Stimulated activated CD4-positive, alpha-beta T cell treated with anti-CD3 and anti-CD28 coated beads, Interleukin-4, amount 100 ng/mL, for 4 hours (primary cell): ENCODE data around the gene DRAP1.
"Not testable (repeated sequence)": the region's sequence is repeated elsewhere in the genome, so short reads cannot be mapped to it uniquely, and the experiment has no call there.

ENCODE experiments used
- DNase-seq, 2 experiments: peaks; one replicate each; pipeline ENCODE4 v3.0.0-alpha.2; 2020

Gene DRAP1

GRCh38 chr11:65934014-65934413 lies 14.8 kb downstream of the DRAP1 start:
- no peak for DNase-seq

GRCh38 chr11:65937766-65938165 lies 18.5 kb downstream of the DRAP1 start:
- no peak for DNase-seq

- no peak for DNase-seq
These were observed 22.6 kb downstream of the DRAP1 start for GRCh38 chr11:65941720-65942310.

GRCh38 chr11:65942531-65942930 lies 23.3 kb downstream of the DRAP1 start:
- no peak for DNase-seq

- no peak for DNase-seq
These were observed 25.0 kb downstream of the DRAP1 start for GRCh38 chr11:65944191-65944590.

GRCh38 chr11:65944767-65945166 lies 25.5 kb downstream of the DRAP1 start:
- DNase-seq, result no peak

GRCh38 chr11:65945430-65945911 lies 26.2 kb downstream of the DRAP1 start, which contains the start of gene TSGA10IP:
Gene TSGA10IP, plus strand, starts transcription at chr11:65945480. Its CDS starts 196 bp downstream, at chr11:65945676.
- no peak for DNase-seq

- no peak for DNase-seq
These were observed 26.8 kb downstream of the DRAP1 start for GRCh38 chr11:65945941-65946558.

GRCh38 chr11:65946655-65947054 lies 27.4 kb downstream of the DRAP1 start:
- DNase-seq, result no peak

- DNase-seq, result no peak
These were observed 27.9 kb downstream of the DRAP1 start for GRCh38 chr11:65947133-65947532.

GRCh38 chr11:65947603-65948125 lies 28.4 kb downstream of the DRAP1 start:
- no peak for DNase-seq

GRCh38 chr11:65950711-65951110 lies 31.5 kb downstream of the DRAP1 start:
- DNase-seq, result not testable (repeated sequence)

GRCh38 chr11:65951641-65952040 lies 32.4 kb downstream of the DRAP1 start:
- DNase-seq, result not testable (repeated sequence)

- DNase-seq, result no peak
These were observed 32.9 kb downstream of the DRAP1 start for GRCh38 chr11:65952052-65952521.

- no peak for DNase-seq
These were observed 34.2 kb downstream of the DRAP1 start for GRCh38 chr11:65953471-65953870.

GRCh38 chr11:65954771-65955170 lies 35.5 kb downstream of the DRAP1 start:
- no peak for DNase-seq

GRCh38 chr11:65958291-65958690 lies 39.1 kb downstream of the DRAP1 start:
- no peak for DNase-seq

GRCh38 chr11:65958774-65959420 lies 39.7 kb downstream of the DRAP1 start:
- DNase-seq, result no peak

GRCh38 chr11:65960824-65961266 lies 41.6 kb downstream of the DRAP1 start:
- DNase-seq, result no peak

GRCh38 chr11:65961267-65962140 lies 42.3 kb downstream of the DRAP1 start, which contains the start of gene SART1:
Gene SART1, plus strand, starts transcription at chr11:65961734. Its CDS starts 47 bp downstream, at chr11:65961781.
- DNase-seq, result peak; percentile 92 to 96

GRCh38 chr11:65962141-65962564 lies 42.9 kb downstream of the DRAP1 start:
- DNase-seq, result no peak

GRCh38 chr11:65964906-65965305 lies 45.7 kb downstream of the DRAP1 start:
- DNase-seq, result no peak
